ENCODE measurements around the gene SMAD5. TPM values are rescaled to one million over a fixed set of nuclear protein-coding genes. Genes with fewer than 3 reads are reported as not detected.

SMAD5 gene
- total RNA-seq, 1 donor from 2014 or later = 30.4 TPM

DNA sequence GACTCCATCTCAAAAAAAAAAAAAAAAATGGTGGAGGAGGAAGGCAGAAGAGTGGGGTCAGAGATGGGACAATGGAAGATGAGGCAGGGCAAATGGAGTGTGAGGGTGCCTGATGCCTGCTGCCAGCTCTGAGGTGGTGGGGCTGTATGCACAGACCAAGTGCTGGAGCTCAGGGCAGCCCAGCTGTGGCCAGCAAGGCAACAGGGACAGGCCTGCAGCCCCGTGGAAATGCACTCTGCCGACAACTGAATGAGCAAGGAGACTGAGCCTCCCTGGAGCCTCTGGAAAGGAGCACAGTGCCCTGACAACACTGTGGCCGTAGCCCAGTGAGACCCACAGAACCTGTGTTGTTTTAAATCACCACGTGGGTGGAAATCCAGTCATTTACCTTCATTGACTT lies 83.2 kb downstream of the SMAD5 start:
- POLR2A ChIA-PET = no interaction called here
- no peak overlapping the region for H3K27ac Mint-ChIP-seq
- DNase-seq = no peak
- H3K4me1 Mint-ChIP-seq = no peaks in the 10 kb centered on the region
- H3K27me3 Mint-ChIP-seq = peaks cover 17% of the 10 kb centered on the region
- H3K4me3 Mint-ChIP-seq = no peak overlapping the region
- intact Hi-C loops (cut with micrococcal nuclease) = no loop called here
- CTCF ChIA-PET = no interaction called here
- peaks cover 6% of the 10 kb centered on the region for H3K9me3 Mint-ChIP-seq
- ATAC-seq (ENCODE audit: low read depth) = no peak
- TF ChIP-seq CTCF (IDR thresholded peaks at IDR 0.05) = no peak
- no peaks in the 10 kb centered on the region for H3K36me3 Mint-ChIP-seq (ENCODE audit: low read depth)

GRCh38 chr5:136216230-136216629 lies 83.6 kb downstream of the SMAD5 start:
- no peak overlapping the region for H3K27ac Mint-ChIP-seq
- CTCF ChIA-PET = no interaction called here
- intact Hi-C loops (cut with micrococcal nuclease) = no loop called here
- ATAC-seq (ENCODE audit: low read depth) (no peak), DNase-seq (no peak)
- H3K4me3 Mint-ChIP-seq = no peak overlapping the region
- POLR2A ChIA-PET = no interaction called here
- TF ChIP-seq CTCF (IDR thresholded peaks at IDR 0.05) = no peak
- H3K4me1 Mint-ChIP-seq = no peaks in the 10 kb centered on the region
- H3K36me3 Mint-ChIP-seq (ENCODE audit: low read depth) = no peaks in the 10 kb centered on the region
- peaks cover 8% of the 10 kb centered on the region for H3K9me3 Mint-ChIP-seq
- peaks cover 14% of the 10 kb centered on the region for H3K27me3 Mint-ChIP-seq

DNA sequence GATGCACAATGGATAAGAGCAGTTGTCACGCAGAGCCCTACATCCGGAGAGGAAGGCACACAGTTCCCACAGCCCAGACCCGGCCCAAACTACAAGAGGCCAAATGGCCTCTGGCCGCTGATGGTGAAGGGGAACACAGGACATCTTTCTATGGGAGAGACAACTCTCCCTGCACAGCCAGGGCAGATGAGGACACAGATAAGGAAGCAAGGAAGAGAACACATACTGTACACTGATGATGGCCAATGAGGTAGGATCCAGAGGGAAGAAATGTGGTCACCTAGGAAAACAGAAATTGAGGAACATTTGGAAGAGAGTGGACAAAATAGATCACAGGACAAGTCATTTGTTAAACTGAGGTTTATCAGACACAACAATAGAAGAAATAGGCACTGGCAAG lies 88.7 kb downstream of the SMAD5 start:
- Mint-ChIP-seq H3K4me3 (no peak overlapping the region), H3K36me3 (ENCODE audit: low read depth) (no peaks in the 10 kb centered on the region), H3K9me3 (peaks cover 13% of the 10 kb centered on the region), H3K27ac (no peak overlapping the region), H3K4me1 (no peaks in the 10 kb centered on the region), H3K27me3 (peaks cover 4% of the 10 kb centered on the region)
- TF ChIP-seq CTCF (IDR thresholded peaks at IDR 0.05) = no peak
- ChIA-PET POLR2A (no interaction called here), CTCF (interaction anchor here (1.1 kb wide), 1 partner anchor 10 kb away, joined by 4 read pairs; no protein-coding TSS in a partner anchor)
- intact Hi-C loops (cut with micrococcal nuclease) = no loop called here
- ATAC-seq (ENCODE audit: low read depth) = no peak
- no peak for DNase-seq

GRCh38 chr5:136222580-136223235 lies 90.1 kb downstream of the SMAD5 start:
- intact Hi-C loops (cut with micrococcal nuclease) = no loop called here
- Mint-ChIP-seq H3K27ac (no peak overlapping the region), H3K9me3 (peaks cover 13% of the 10 kb centered on the region), H3K4me3 (no peak overlapping the region), H3K4me1 (no peaks in the 10 kb centered on the region), H3K36me3 (ENCODE audit: low read depth) (no peaks in the 10 kb centered on the region), H3K27me3 (no peaks in the 10 kb centered on the region)
- TF ChIP-seq CTCF (IDR thresholded peaks at IDR 0.05) = no peak
- ChIA-PET POLR2A (no interaction called here), CTCF (interaction anchor here (1.1 kb wide), 1 partner anchor 11 kb away, joined by 4 read pairs; no protein-coding TSS in a partner anchor)
- ATAC-seq (ENCODE audit: low read depth) = no peak
- no peak for DNase-seq

- CTCF ChIA-PET = no interaction called here
- ATAC-seq (ENCODE audit: low read depth) = no peak
- no peak for TF ChIP-seq CTCF (IDR thresholded peaks at IDR 0.05)
- H3K36me3 Mint-ChIP-seq (ENCODE audit: low read depth) = no peaks in the 10 kb centered on the region
- no peak overlapping the region for H3K4me3 Mint-ChIP-seq
- H3K27ac Mint-ChIP-seq = no peak overlapping the region
- DNase-seq = no peak
- H3K4me1 Mint-ChIP-seq = no peaks in the 10 kb centered on the region
- H3K9me3 Mint-ChIP-seq = peaks cover 7% of the 10 kb centered on the region
- peaks cover 7% of the 10 kb centered on the region for H3K27me3 Mint-ChIP-seq
- POLR2A ChIA-PET = no interaction called here
- intact Hi-C loops (cut with micrococcal nuclease) = no loop called here
Observed at GRCh38 chr5:136225796-136226195, 93.2 kb downstream of the SMAD5 start.

All from activated B cell treated with CpG ODN at 0.5 μM for 24 hours (primary cell).